Jurkat, Clone E6-1 (cell line): ENCODE results near the gene PYGL.
"Not testable (repeated sequence)": the region's sequence is repeated elsewhere in the genome, so short reads cannot be mapped to it uniquely, and the experiment has no call there.

ENCODE experiments used
- DNase-seq: peaks from one replicate; pipeline ENCODE4 v3.0.0-alpha.2; 2011; ENCODE audit warnings: low read depth, low spot score
- H3K4me3 ChIP-seq: 2 replicates; pipeline ENCODE4 v1.5.1; 2011; ENCODE audit warnings: mild to moderate bottlenecking, low read length, control low read depth, moderate library complexity

The PYGL gene

DNA sequence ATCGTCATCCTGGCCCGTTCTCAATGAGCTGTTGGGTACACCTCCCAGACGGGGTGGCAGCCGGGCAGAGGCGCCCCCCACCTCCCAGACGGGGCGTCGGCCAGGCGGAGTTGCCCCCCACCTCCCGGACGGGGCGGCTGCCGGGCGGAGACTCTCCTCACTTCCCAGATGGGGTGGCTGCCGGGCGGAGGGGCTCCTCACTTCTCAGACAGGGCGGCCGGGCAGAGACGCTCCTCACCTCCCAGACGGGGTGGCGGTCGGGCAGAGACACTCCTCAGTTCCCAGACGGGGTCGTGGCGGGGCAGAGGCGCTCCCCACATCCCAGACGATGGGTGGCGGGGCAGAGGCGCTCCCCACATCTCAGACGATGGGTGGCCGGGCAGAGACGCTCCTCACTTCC is 12.1 kb upstream of the PYGL start:
- not testable (repeated sequence) for DNase-seq, H3K4me3 ChIP-seq

DNA sequence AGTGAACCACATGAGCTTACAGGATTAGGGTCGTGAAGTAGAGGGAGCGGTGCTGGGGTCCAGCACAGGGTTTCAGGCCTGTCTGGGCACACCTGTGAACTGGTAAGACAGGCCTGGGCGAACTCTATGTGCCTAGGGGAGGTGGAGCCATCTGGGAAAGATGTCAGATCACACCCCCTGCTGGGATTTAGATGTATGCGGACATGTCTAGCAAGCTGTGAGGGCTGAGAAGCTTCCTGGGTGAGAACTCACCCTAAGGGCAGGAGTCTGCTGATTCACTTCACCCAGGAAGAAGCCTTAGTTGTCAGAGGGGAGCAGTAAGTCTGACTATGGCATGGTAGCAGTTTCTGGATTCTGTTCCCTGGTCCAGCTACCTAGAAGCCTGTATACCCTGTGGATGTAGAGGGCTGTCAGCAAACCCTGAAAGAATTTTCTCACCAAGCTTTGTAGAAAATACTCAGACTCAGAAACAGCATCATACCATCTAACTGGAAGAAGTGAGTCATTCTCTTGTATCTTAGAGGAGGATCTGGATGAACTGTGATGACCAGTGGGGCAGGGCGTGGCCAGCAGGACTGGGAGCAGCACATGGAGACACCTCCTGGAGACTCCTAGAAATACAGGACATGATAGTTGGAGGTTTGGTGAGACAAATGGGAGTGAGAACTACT is 11.2 kb upstream of the PYGL start:
- no peak for DNase-seq
- no peak overlapping the region for H3K4me3 ChIP-seq

DNA sequence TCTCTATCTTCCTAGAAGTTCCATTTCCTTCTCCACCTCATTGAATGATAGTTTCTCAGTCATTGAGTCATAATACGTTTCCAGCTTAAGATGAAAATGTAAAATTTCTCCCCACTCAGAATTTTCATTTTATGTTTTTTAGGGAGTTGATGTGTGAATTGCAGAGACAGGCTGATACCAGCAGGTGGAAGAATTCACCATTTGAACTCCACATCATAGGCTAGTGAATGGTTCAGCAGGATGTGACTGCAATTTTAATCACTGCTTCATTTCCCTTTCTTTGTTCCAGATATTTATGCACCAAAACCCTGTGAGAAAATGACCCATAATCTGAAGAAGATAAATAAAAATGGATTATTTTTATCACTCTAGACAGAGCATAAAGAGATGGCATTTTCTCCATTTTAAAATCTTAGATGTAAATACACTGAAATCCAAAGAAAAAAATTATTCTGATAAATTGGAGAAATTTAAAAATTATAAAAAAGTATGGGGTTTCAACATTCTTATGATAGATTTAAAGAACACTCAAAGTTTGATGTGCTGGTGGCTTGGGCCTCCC is 10.6 kb upstream of the PYGL start:
- H3K4me3 ChIP-seq: no peak overlapping the region
- peak; percentile 41 for DNase-seq

DNA sequence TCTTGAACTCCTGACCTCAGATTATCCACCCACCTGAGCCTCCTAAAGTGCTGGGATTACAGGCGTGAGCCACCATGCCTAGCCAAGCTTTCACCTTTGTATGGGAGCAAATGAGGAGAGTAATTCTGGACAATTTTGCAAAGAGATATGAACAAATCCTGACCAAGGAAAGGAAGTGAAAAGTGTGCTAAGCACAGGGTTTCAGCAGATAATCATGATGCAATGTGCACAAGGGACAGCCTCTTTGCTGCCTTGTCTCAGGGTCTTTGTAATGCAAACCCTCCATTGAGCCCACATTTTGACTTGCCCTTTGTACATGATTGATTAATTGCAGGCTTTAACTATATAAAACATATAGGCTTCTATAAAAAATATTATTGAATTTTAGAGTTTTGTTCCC is 9.2 kb upstream of the PYGL start:
- no peak for DNase-seq
- no peak overlapping the region for H3K4me3 ChIP-seq

DNA sequence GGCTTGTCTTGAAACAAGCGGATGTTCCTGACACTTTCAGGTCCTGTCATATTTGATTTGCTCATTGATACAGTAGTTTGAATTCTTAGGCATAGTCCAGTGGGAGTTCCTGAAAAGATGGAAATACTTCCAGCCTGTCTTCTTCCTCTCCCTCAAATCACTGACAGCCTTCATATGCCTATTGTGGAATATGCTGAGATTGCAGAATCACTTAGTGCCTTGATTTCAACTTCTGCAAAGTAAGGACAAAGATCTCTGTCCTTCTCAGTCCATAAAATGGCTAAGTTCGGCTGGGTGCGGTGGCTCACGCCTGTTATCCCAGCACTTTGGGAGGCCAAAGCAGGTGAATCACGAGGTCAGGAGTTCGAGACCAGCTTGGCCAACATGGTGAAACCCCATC is 6.7 kb upstream of the PYGL start:
- no peak for DNase-seq
- no peak overlapping the region for H3K4me3 ChIP-seq

DNA sequence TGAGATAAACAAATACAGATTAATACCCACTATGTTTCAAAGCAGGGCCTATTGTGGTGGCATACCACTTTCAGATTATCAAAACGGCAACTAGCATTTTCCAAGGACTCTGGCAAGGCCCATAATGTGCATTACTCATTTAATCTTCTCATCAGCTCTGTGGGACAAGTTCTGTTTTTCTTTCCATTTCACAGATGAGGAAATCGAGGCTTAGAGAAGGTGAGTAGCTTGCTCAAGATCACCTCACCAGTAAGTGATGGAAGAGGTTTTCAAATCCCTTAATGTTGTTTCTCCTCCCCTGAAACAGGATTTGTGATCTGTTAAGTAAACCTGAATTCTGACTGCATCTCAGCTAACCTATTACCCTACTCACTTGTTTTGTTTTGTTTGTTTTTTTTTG is 3.9 kb upstream of the PYGL start:
- DNase-seq: no peak
- no peak overlapping the region for H3K4me3 ChIP-seq

DNA sequence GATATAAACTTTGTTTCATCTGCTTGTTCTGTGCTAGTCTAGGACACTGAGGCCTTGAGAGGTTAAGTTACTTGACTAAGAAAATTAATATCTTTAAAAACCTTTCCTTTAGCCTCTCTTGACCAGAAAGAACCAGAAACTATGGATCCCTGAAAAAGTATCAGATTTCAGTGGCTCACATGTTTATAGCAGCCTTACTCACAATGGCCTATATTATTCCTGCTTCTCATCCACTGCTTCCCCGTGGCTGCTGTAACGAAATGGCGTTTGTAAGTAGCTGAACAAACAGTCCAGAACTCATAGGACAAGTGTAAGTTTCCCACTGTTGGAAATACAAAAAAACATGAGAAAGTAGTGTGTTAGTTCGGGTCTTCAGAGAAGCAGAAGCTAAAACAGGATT is 3.2 kb upstream of the PYGL start:
- no peak overlapping the region for H3K4me3 ChIP-seq
- no peak for DNase-seq

DNA sequence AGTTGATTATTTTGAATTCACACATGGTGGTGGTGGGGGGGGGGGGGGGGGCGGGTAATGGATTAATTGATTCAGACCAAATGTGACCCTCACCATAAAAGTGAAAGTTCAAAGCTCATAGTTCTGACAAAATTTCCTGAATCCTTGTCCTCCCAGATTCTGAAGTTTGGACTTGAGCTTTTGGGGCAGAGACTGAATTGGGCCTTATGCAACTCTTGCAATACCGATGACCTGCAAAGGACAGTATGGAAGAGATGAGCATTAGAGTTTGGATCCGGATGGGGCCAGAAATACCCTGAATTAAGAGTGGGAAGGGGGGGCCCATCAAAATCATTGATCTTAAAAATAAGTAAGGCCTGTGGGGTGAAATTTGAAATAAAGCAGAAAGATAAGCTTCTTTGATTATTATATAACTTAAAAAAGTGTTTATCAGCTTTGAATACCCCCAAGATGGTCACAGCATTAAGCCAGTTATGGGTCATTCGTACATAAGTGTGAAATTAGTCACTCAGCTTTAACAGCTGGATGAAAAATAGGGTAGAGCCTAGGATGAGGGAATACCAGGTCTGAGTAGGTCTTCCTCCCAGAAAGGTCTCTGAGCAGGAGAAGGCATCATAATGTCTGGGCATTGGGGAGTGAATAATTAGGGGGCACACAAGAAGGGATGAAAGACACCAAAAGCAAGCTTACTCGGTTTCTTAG is 2.1 kb upstream of the PYGL start:
- no peak for DNase-seq

DNA sequence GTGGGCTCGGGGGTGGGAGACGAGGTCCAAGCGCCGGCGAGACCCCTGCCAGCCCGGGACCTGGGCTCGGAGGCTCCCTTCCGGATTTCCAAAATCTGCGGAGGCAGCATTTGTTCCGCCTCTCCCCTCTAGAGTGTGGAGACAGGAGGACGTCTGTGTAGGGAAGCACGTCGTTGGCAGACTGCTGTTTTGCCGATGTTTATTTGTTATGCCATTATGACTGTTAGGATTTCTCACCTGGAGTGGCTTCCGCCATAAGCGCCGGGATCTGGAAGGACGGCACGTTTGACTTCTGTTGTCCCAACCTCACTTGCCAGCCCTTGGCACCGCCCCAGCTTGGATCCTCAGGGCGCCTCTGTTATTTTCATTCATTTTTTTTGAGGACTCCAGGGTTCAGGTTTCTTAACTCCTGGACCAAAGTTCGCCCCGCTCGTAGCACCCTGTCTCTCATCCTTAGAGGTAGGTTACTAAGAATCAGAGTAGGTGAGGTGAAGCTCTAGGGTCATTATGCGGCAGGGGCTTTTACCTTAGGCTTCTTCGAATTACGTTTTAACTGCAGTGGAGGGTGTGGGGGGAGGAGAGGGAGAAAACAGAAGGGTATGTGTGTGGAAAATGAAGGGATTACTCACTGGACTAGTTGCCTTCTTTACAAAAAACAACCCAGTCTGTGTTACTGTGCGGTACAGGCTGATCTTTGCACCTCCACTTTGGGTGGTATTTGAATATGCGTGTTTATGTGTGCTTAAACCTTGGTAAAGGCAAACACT is 547 bp upstream of the PYGL start:
- peak overlapping the region; percentile 53 for H3K4me3 ChIP-seq
- DNase-seq: no peak

More for the DNA sequence above, 2.1 kb upstream of the PYGL start:
- no peak overlapping the region for H3K4me3 ChIP-seq

DNA sequence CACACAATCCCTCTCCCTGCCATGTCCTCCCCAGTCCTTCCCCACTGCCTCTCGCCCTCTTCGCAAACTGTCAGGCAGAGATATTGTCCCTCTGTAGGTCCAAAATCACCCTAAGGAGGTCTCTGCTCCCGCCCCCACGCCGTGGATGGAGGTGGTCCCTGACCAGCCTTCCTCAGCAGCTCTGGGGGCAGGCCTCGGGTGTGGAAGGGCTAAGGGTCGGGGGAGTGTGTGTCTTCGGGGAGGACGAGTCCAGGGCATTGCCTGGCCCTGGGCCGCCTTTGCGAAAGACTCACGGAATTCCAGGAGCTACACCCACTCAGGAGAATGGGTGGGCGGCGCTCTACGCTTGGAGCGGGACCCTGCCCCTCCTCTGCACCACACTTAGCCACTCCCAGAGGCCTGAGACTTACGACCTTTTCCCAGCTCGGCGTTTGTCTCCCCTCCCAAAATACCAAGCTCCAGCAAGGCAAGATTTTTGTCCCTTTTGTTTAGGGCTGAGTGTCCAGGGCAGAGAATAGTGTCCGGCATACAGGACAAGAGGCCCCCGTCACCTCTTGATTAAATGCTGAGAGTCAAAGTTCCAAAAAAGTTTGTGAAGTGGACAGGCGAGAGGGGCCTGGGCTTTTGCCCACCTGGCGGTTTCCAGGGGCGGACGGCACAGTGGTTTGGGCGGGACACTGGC is 881 bp downstream of the PYGL start:
- H3K4me3 ChIP-seq: no peak overlapping the region
- DNase-seq: no peak

DNA sequence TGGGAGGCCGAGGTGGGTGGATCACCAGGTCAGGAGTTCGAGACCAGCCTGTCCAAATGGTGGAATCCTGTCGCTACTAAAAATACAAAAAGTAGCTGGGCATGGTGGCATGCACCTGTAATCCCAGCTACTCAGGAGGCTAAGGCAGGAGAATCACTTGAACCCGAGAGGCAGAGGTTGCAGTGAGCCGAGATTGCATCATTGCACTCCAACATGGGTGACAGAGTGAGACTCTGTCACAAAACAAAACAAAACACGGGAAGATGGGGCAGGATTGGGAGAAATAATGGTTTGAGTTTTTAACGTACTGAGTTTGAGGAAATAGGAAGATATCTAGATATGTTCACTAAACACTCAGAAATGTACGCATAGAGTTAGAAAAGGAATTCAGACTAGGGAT is 2.6 kb downstream of the PYGL start:
- not testable (repeated sequence) for H3K4me3 ChIP-seq, DNase-seq

DNA sequence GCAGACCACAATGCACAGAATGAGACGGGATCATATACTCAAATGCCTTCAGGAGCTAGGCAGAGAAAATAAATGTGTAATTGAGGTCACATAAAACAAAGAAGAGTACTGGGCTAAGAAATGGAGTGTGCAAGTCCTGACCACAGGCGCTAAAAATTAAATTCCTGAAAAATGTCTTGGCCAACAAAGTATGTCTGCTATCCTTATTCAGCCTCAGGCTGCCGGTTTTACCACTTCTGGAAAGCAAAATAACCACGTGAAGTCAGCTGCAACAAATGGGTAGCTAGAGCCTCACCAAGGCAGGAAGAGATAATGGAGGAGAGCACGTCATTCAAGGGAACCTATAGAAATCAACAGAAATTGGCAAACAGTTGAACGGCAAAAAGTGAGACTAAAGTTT is 3.1 kb downstream of the PYGL start:
- DNase-seq: no peak
- H3K4me3 ChIP-seq: no peak overlapping the region

DNA sequence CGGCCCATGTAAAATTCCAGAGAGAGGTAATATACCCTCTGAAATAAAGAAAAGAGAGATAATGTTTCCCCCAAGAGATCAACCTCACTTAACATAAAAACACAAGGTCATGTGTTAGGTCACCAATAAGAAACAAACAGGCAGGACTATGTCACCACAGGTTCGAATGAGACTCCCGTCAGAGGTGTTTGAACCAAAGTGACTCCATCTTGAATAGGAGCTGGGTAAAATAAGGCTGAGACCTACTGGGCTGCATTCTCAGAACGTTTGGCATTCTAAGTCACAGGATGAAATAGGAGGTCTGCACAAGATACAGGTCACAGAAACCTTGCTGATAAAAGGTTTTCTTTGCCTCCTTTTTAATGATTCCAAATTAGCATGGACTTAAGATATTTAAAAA is 6.5 kb downstream of the PYGL start:
- H3K4me3 ChIP-seq: no peak overlapping the region
- no peak for DNase-seq

DNA sequence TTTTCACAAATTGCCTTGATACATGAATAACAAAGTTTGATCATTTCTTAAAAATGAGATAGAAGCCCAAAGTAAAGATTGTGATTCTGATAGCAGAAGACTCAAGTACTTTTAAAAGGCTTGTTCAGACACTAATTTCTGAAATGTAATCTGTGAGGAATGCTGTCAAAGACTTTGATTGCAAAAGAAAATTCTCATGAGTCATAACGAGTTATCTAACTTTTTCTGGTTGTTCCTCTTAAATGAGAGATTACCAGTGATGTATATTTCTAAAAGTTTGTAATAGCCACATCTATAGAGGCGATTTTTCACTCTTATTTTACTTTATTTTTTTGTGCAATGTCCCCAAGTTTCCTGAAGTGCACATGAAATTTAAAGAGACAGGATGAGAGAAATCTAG is 7.0 kb downstream of the PYGL start:
- H3K4me3 ChIP-seq: no peak overlapping the region
- no peak for DNase-seq

DNA sequence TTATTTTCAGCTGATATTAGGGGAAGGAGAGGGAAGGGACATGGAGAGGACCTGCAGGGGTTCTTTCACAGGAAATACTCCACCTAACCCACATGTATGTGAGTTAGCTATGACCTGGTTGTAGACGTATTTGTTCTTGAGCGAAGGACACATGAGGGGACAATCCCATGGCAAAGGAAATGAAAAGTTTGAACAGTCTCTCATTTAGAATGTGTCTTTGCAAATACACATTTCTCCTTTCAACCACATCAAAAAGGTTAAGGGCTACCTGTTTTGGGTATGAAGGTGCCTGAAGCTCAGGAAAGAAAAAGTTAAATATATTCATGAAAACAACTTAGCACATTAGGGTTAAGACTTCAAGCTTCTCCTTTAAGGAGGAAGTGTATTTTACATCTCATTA is 7.4 kb downstream of the PYGL start:
- no peak for DNase-seq
- no peak overlapping the region for H3K4me3 ChIP-seq

DNA sequence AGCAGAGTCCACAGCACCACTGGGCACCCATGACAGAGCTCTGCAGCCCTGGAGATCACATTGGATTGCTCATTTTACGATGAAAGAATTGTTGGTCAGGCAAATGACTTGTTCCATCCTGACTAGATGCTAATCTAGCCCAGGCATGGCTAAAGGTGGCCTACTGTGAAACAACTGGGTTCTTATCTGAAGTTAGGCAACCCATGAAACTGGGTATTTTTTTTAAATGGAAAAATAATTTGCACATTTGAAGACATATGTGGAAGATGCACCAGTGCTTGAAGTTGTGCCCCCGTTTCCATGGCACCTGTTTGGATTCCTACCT is 8.3 kb downstream of the PYGL start:
- no peak overlapping the region for H3K4me3 ChIP-seq
- no peak for DNase-seq

DNA sequence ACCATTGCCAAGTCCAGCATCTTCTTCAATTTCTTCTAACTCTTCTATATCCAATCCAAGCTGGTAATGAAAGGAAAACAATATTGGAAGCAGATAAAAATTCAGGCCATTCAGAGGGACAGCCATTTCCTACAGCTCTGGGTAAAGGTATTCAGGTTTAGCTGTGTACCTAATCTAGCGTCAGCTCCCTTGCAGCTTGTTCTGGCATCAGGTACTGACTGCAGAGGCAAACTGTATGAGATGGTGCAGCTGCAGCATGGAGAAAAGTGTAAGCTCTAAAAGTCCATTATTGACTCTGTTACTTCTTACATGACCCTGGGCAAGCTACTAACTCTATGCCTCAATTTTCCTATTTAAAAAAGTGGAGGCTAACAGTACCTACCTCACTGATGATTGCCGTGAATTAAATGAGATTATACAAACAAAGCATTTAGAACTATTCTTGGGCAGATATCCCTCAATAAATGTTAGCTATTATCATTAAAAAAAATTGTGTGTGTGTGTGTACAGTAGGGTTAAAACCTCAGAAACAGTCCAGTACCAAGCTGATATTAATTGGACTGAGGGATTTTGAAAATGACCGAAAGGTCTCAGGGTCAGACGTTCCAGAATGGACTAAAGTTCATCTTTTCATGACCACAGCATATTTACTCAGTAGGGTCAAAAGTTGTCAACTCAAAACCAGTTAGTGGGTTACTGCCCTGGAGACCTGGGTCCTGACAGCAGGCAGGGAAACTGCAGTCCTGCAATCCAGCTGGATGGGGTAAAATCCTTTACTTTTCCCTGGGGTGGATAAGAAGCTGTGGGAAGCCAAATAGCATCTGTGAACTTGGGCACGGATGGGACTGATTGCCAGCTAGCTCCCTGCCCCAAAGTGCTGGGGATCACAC is 8.9 kb downstream of the PYGL start:
- no peak for DNase-seq
- H3K4me3 ChIP-seq: no peak overlapping the region

DNA sequence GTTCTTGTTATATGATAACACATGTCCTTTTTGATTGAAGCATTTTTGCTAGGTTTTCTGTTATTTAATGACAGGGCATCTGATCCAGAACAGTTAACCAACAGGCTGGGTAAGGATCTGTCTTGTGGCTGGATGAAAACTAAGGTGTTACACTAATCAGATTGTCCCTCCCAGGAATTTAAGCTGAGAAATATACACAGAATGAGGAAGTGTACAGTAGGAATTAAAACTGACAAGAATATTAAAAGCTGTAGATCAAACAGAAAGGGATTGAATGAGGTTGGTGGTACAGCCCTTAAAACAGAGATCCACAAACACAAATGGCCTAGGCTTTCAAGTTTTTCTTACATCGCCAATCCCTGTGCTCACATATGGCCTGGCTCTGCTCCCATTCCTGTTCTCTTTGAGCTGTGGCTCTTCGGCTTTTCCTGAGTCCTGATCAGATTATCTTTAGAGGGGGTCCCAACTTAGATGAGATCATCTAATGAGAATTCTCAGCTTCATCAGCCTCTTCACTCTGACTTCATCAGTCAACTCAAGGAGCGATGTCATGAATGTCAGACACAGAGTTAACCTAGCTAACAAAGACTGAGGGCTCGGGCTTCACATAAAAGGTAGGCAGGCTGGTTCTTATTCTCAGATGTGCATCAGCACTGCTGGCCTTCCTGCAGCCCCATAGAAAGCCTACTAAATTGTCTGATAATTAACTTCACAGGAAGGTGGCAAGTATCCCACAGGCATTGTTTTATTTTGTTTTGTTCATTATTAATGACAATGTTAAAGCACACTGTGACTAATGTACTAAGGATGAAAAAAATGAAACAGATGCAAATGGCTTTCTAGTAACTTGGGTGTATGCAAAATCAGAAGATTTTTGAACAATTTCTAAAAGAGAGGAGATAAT is 11.4 kb downstream of the PYGL start:
- H3K4me3 ChIP-seq: no peak overlapping the region
- no peak for DNase-seq
